Stimulated activated CD4-positive, alpha-beta T cell treated with anti-CD3 and anti-CD28 coated beads, Interleukin-12 subunit alpha, Interleukin-12 subunit beta, amount 100 ng/mL, for 48 hours (primary cell): ENCODE data around the gene MCC.
A peak's percentile ranks its signal among the peaks of the same experiment; 100 is the strongest.

ENCODE experiments used
- DNase-seq, 3 donors: peaks; one replicate each; pipeline ENCODE4 v3.0.0-alpha.2; 2020; ENCODE audit warnings: low read depth in 2 of 3, low spot score in 1 of 3

MCC gene

DNA sequence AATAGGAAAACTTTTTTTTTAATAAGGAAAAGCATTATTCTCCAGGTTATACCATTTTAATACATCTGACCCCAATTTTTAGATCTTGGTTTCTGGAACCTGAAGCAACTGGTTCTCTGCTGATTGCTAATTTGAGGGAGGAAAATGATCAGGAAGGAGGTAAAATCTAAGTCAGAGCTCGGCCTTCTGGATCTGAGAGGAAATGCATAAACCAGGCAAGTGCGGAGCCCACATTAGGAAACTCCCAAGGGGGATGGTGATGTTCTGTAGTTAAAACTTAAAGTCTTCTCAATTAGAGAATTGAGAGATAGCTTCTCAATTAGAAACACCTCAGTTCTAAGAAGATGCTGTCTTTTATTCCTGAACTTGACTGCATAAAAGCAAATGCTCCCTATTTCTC is 167.0 kb downstream of the MCC start:
- no peak for DNase-seq

DNA sequence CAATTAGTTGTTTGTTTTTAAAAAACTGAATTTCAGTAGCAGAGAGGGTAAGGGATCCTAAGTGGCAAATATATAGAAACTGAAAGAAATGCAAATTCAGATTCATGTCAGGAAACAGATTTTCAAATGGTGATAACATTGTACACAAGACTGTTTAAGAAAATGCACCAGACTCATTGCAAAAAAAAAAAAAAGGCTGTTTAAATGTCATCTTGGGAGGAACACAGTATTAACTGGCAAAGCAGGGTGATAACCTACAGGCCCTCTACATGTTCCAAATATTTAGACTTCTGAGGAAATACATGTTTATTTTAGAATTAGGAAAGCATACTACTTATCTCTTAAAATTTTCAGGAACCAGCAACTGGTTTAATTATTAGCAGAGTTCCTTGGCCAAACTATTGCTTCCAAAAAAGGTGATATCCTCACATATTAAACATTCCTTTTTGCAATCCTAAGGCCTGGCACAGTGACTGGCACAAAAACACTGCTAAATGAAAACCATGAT is 167.9 kb downstream of the MCC start:
- DNase-seq = no peak

DNA sequence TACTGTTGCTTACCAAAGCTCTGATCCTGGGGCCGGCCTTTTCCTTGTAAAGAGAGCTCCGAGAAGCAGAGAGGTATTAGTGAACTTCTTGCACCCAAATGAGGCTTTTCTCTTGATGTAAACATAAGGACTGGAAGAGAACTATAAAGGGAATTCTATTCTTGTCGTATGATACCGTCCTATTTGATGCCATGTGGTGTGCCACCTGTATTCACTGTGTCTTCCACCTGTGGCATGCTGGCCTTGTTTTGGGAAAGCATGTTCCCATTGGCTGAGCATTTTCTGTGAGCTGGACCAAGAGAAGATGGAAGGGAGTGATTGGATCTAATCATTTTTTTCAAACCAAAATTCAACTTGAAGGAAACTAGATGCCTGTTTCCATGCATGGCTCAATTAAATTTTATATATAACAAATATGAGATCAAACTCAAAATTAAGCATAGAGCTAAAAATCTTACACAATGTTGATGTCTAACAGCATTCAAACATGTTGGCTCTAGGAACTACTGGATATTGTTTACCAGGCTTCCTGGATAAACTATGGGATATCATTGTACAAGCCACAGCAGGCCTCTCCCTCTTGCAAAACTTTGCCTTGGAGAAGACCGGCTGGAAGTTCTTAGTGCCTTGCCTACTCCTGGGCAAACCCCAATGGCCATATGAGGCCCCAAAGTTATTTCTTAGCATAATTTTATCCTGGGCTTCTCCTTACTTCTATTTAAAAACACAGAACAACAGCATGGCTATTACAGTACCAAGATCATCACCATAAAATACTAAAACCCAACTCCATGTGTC is 168.8 kb downstream of the MCC start:
- no peak for DNase-seq

DNA sequence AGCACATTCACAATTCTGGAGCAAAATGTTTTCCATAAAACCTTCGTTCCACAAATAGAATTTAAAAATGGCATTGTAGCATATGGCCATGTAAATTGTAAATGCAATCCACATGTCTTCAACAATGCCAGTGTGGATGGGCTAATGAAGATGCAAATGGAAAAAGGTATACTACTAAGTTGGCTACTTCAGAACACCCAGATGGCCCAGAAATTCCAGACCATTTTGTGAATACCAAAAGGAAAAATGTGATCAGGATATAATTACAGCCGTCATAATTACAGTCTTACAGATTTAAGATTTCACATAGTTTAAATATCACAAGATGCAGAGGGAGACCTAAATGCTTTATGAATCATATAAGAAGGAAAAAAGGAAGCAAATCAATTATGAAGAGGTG is 170.6 kb downstream of the MCC start:
- DNase-seq = no peak

DNA sequence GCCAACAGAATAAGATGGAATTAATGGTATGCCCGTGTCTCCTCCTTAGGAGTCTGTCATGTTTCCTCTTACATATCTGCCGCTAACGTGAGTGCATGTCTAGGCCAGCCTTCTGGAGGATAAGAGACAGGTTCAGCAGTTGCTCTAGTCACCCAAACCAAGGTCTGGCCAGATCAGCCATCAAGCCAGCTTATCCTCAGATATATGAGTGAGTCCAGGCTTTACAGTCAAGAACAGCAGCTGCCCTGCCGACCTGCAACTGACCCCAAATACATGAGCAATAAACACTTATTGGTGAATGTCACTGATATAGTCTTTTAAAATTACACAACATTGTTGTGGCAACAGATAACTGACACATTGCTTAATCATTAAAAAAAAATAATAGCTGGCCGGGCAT is 177.0 kb downstream of the MCC start:
- DNase-seq = no peak

DNA sequence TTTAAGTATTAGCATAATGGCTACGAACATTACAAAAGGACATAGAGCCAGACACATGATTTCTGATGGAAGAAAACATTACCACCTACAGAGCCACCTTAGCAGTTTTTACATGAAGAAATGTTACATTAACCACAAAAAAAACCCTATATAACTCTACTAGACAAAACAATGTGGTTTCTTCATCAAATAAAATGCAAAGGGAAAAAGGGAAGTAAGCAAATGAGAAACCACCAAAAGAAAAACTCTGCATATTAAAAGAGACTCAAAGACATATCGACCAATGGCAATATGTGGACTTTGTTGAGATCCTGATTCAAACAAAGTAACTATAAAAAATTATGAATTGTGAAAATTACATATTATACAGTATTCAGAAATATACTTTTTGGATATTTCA is 186.1 kb downstream of the MCC start:
- no peak for DNase-seq

GRCh38 chr5:113299591-113299990 is 188.7 kb downstream of the MCC start:
- no peak for DNase-seq

DNA sequence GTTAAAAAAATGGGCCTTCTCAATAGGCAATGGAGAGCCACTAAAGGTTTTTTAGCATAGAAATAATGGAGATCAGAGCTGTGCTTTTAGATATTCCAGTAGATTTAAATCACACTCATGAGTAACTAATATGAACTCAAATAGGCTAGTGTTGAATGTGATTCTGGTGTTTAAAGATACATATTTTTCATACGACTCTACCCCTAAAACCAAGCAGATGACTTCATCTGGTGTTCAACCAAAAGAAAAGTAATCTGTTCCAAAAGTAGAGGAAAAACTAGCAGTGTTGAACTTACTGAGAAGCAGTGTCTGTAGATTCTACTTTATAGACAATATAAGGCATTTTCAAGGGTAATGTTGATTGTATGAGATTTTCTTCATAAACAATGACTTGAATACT is 191.6 kb downstream of the MCC start:
- DNase-seq = no peak

- no peak for DNase-seq
Measured at GRCh38 chr5:113295111-113295539, 193.1 kb downstream of the MCC start.

DNA sequence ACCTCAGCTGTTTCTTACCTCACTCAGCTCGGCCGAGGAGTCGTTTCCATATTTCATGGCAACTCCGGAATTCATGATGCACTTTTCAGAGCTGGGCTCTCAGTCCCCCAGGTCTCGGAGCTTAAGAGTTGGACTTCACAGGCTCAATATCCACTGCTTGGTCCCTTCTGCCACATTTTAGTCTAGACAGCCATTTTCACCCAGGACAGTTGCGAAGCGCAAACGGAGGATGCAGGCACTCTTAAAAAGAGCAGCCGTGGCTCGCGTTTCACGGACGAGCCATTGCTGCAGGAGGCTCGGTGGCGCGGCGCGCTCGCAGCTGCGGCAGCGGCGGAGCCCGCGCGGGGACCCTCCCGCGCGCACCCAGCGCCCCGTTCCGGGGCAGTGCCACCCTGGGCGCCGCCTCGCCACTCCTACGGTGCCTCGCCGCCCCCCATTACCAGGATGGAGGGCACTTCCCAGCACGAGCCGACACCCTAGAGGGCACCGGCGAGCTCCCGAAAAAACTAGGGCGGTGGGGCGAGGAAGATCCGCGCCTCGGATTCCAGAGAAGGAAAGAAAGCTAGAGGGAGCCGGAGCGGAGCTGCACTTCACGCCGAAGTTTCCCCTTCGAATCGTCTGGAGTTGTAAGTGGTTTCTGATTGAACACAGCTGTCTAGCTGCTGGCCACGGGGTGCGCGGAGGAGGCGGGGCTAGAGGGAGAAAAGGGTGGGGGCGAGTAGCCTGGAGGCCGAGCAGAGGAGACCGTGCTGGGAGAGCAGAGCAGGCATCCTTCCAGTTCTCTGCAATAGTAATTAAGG is 193.7 kb downstream of the MCC start:
- DNase-seq = peak; percentile 56 to 73 (median 62)

GRCh38 chr5:113293975-113294310 is 194.3 kb downstream of the MCC start:
- DNase-seq = peak in 1 of 3 donors; percentile 17

- no peak for DNase-seq
Measured at GRCh38 chr5:113293068-113293974, 194.9 kb downstream of the MCC start.

GRCh38 chr5:113292462-113292861 is 195.8 kb downstream of the MCC start:
- no peak for DNase-seq

DNA sequence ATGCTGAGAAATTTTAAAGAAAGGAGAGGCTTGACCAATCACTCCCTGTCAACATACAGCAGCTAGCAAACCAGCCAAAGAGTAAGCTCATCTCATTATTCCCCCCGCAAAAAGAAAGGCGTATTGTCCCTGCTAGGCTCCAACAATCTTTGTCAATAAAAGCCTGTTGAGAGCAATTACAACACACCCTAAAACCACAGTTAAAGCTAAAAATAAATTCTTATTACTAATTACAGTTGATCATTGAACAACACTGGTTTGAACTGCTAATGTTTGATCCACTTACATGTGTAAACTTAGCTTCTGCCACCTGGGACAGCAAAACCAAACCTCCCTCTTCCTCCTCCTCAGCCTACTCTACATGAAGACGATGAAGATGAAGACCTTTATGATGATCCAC is 204.7 kb downstream of the MCC start:
- DNase-seq = no peak

- no peak for DNase-seq
Measured at GRCh38 chr5:113282472-113282871, 205.8 kb downstream of the MCC start.

- DNase-seq = no peak
Measured at GRCh38 chr5:113281194-113281593, 207.1 kb downstream of the MCC start.

DNA sequence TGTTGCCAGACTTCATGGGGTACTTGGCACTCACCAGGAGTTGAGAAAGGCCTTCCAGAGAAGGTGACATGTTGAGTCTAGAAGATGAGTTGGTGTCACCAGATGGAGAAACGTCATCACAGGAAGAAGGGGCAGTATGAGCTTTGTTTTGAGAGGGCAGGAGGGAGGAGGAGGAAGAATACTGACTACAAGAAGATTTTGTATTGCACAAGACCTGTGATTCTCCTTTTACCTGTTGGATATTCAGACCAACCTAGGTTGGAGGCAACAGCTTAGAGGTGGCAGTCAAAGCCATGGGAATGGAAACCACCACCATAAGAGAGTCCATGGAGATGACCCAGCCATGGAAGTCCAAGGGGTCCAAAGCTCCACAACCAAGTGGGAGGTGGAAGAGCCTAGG is 207.7 kb downstream of the MCC start:
- no peak for DNase-seq

DNA sequence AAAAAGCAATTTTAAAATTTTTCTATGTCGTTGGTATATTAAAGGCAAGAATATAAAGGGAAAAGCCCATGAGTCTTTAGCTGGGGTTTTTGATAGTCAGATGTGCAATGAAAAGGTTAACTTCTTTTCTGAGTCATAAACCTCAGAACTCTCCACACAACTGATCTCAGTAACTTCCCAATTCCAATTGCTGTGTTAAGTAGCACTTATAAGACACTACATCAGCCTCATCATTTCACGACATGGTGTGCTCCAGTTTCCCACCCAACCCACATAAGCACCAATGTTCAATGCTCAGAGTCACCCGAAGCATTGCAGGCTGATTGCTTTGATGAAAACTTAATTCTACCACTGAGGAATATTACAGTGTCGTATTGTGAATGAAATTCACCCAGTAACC is 209.3 kb downstream of the MCC start:
- DNase-seq = no peak

- no peak for DNase-seq
Measured at GRCh38 chr5:113276493-113276892, 211.8 kb downstream of the MCC start.

DNA sequence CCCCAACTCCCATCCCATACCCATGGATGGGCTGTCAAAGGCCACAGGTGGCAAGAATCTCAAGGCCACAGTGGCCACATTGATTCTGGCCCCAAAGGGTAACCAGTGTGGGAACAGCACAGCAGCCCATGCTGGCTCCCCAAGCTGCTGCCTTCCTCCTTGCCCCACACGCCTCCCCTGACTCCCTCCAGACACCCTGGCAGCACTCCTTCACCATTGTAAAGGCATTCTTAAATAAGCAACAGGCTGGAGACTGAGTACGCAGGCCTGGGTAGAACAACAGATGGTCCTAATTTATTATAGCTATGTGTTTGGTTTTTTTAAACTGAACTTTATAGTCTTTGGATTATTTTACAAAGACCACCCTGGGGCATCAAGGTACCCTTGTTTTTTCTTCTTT is 212.3 kb downstream of the MCC start:
- no peak for DNase-seq

DNA sequence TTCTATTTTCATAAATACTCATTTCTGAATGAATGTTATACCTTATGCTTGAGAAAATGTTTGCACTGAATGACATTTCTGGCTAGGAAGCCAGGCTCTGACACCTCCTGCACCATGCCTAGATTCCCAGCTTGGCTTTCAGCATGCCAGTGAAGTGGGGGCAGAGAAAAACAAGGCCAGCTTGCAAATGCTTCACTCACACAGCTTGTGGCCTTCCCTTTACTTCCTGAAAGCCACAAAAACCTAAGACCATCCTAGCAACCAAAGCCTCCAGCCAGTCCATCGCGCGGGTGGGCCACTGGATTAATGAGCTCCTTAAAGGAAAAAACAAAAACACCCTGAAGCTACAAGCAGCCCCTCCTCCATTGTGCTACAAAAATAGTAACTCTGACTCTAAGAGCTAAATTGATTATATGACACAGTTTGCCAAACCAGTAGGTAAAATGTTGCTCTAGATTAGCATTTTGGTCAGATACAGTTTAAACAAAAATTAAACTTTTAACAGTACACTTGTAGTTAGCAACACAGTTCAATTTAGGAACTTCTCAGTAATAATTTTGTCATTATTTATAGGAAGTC is 213.3 kb downstream of the MCC start:
- no peak for DNase-seq
